ENCODE measurements around the gene ADGRD1. TPM values are rescaled to one million over a fixed set of nuclear protein-coding genes. Genes with fewer than 3 reads are reported as not detected.

ADGRD1 gene
- total RNA-seq, 1 donor from 2014 or later = 35.8 TPM

DNA sequence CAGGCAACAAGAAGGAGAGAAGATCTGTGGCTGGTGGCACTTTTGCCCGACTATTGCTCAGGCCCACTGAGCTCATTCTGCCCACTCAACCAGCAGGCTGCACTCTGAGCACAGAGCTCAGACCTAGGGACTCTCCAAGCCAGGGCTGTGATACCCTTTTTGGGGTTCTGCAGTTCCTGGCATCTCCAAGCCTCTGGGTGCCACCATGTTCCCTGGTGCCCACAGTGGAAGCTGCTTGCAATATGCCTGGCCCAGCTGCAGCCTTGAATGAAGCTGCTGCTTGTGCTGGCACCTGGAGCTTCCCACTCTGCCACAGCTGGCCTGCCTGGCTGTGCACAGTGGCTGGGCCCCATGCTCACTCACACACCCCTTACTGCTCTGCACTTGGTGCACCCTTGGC lies 236.1 kb downstream of the ADGRD1 start:
- H3K27me3 ChIP-seq = no peaks in the 10 kb centered on the region
- peak in 1 of 2 donors; percentile 67 for DNase-seq (ENCODE audit: extremely low spot score in 2 of 2)
- intact Hi-C loops (cut with DNase I) = no loop called here
- H3K27ac ChIP-seq = no peak overlapping the region
- no peaks in the 10 kb centered on the region for H3K4me1 ChIP-seq
- H3K4me3 ChIP-seq = no peak overlapping the region
- TF ChIP-seq POLR2AphosphoS5 (IDR thresholded peaks at IDR 0.05; ENCODE audit: insufficient read depth in 1 of 2, low read depth in 1 of 2) = no peak
- TF ChIP-seq, protein P1, sequence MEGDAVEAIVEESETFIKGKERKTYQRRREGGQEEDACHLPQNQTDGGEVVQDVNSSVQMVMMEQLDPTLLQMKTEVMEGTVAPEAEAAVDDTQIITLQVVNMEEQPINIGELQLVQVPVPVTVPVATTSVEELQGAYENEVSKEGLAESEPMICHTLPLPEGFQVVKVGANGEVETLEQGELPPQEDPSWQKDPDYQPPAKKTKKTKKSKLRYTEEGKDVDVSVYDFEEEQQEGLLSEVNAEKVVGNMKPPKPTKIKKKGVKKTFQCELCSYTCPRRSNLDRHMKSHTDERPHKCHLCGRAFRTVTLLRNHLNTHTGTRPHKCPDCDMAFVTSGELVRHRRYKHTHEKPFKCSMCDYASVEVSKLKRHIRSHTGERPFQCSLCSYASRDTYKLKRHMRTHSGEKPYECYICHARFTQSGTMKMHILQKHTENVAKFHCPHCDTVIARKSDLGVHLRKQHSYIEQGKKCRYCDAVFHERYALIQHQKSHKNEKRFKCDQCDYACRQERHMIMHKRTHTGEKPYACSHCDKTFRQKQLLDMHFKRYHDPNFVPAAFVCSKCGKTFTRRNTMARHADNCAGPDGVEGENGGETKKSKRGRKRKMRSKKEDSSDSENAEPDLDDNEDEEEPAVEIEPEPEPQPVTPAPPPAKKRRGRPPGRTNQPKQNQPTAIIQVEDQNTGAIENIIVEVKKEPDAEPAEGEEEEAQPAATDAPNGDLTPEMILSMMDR (IDR thresholded peaks at IDR 0.05) = no peak
- no peak for TF ChIP-seq POLR2A (IDR thresholded peaks at IDR 0.05)
- no peaks in the 10 kb centered on the region for H3K36me3 ChIP-seq
- H3K9me3 ChIP-seq = no peaks in the 10 kb centered on the region

DNA sequence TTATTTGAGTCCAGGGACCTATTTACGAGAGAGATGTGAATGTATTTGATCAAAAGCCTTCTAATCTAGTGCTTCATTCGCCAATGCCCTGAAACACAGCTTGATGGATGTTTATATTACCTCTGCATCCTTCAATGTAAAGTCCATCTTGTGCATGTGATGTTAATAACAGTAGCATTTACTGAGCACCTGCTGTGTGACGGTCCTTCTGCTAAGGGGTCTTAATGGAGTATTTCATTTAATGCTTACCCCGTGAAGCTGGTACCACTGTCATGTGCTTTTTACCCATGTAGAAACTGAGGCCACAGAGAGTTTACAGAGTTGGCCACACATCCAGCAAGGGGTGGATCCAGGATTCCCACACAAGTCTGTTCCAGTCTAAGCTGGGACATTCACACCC lies 237.3 kb downstream of the ADGRD1 start:
- Histone ChIP-seq H3K4me3 (no peak overlapping the region), H3K27ac (no peak overlapping the region), H3K36me3 (no peaks in the 10 kb centered on the region), H3K27me3 (no peaks in the 10 kb centered on the region), H3K4me1 (no peaks in the 10 kb centered on the region), H3K9me3 (no peaks in the 10 kb centered on the region)
- DNase-seq (ENCODE audit: extremely low spot score in 2 of 2) = no peak
- no peak for TF ChIP-seq POLR2AphosphoS5 (IDR thresholded peaks at IDR 0.05; ENCODE audit: insufficient read depth in 1 of 2, low read depth in 1 of 2)
- TF ChIP-seq, protein P1 (IDR thresholded peaks at IDR 0.05) = no peak
- TF ChIP-seq POLR2A (IDR thresholded peaks at IDR 0.05) = no peak
- intact Hi-C loops (cut with DNase I) = no loop called here

Small RNA genes within 50 kb of the gene (small RNA-seq; reads per million reads assigned to genes)
- not detected for gene RF00019

Other genes with a start within 250 kb of the ADGRD1 start
- 0.25 TPM for gene RIMBP2, start 237.6 kb upstream of the ADGRD1 start, total RNA-seq
- gene STX2, start 114.7 kb upstream of the ADGRD1 start, total RNA-seq = 16.5 TPM
- 250 TPM for gene RAN, start 81.8 kb upstream of the ADGRD1 start, total RNA-seq

Data from vagina (tissue), 2 donors.